Measurements from ENCODE around the gene PPP1R3C.

PPP1R3C gene

GRCh38 chr10:91628383-91628782 is 4.5 kb downstream of the PPP1R3C start:
- no peak for DNase-seq

GRCh38 chr10:91627344-91628102 is 5.3 kb downstream of the PPP1R3C start:
- no peak for DNase-seq

- no peak for DNase-seq
Observed at GRCh38 chr10:91626936-91627335, 5.9 kb downstream of the PPP1R3C start.

- no peak for DNase-seq
Observed at GRCh38 chr10:91624633-91625032, 8.2 kb downstream of the PPP1R3C start.

- DNase-seq: no peak
Observed at GRCh38 chr10:91622601-91623000, 10.3 kb downstream of the PPP1R3C start.

GRCh38 chr10:91621483-91622113 is 11.3 kb downstream of the PPP1R3C start:
- no peak for DNase-seq

GRCh38 chr10:91617072-91617609 is 15.7 kb downstream of the PPP1R3C start:
- no peak for DNase-seq

- no peak for DNase-seq
Observed at GRCh38 chr10:91616137-91616536, 16.7 kb downstream of the PPP1R3C start.

GRCh38 chr10:91614225-91614624 is 18.6 kb downstream of the PPP1R3C start:
- DNase-seq: no peak

GRCh38 chr10:91613411-91614187 is 19.3 kb downstream of the PPP1R3C start:
- DNase-seq: no peak

- no peak for DNase-seq
Observed at GRCh38 chr10:91610919-91611318, 22.0 kb downstream of the PPP1R3C start.

GRCh38 chr10:91610444-91610843 is 22.4 kb downstream of the PPP1R3C start:
- no peak for DNase-seq

- no peak for DNase-seq
Observed at GRCh38 chr10:91607646-91608403, 25.0 kb downstream of the PPP1R3C start.

GRCh38 chr10:91605968-91606367 is 26.9 kb downstream of the PPP1R3C start:
- DNase-seq: no peak

GRCh38 chr10:91604553-91605534 is 28.0 kb downstream of the PPP1R3C start:
- no peak for DNase-seq

GRCh38 chr10:91603931-91604331 is 28.9 kb downstream of the PPP1R3C start:
- no peak for DNase-seq

- no peak for DNase-seq
Observed at GRCh38 chr10:91602868-91603568, 29.9 kb downstream of the PPP1R3C start.

- no peak for DNase-seq
Observed at GRCh38 chr10:91602449-91602848, 30.4 kb downstream of the PPP1R3C start.

- no peak for DNase-seq
Observed at GRCh38 chr10:91601212-91601611, 31.7 kb downstream of the PPP1R3C start.

- DNase-seq: no peak
Observed at GRCh38 chr10:91598211-91598977, 34.5 kb downstream of the PPP1R3C start.

All from retina (tissue), 1 donor.